H1 (cell line): ENCODE measurements around the gene GNB5. TPM values are rescaled to one million over a fixed set of nuclear protein-coding genes. Genes with fewer than 3 reads are reported as not detected.

Experiments
- CBX5 ChIP-seq: fragments of 300-800, 300-1000 bp; sonication (generic); IDR thresholded peaks from 2 replicates; pipeline ENCODE4 v1.7.1; 2016; ENCODE audit warnings: antibody characterized with exemption, low read length, low read depth
- CTCF ChIP-seq, 3 experiments: IDR thresholded peaks; 1 replicate in 2 of 3; 2 replicates in 1 of 3; pipeline versions ENCODE4 v1.5.1 to v1.6.1; 2011; ENCODE audit warnings: low read length in 3 of 3, mild to moderate bottlenecking in 3 of 3, inconsistent platforms in 2 of 3, low read depth in 1 of 3, moderate library complexity in 1 of 3; ENCODE audit not compliant: insufficient read depth in 1 of 3; ENCODE audit errors: control extremely low read depth in 1 of 3
- HDAC2 ChIP-seq, 2 experiments: fragments of 300-600 bp in 1 of 2; sonication (generic) in 1 of 2; IDR thresholded peaks; 2 replicates each; pipeline ENCODE4 v1.6.1; 2011 to 2012; ENCODE audit warnings: low read depth in 2 of 2, low read length in 2 of 2, mild to moderate bottlenecking in 2 of 2, moderate library complexity in 2 of 2, borderline replicate concordance in 1 of 2, inconsistent platforms in 1 of 2
- polyA plus RNA-seq, 7 experiments: library from polyadenylated mRNA; depleted of rRNA in 3 of 7; stranded (reverse) in 5 of 7; unstranded in 2 of 7; fragments of >200 nt in 5 of 7; fragments of 200-250 nt in 2 of 7; gene quantifications; 1 replicate in 5 of 7; 2 replicates in 1 of 7; 4 replicates in 1 of 7; pipeline versions ENCODE4 v1.2.1 to v1.2.3, GENCODE V29; 2011 to 2013; ENCODE audit warnings: missing spikeins in 2 of 7, mixed read lengths in 2 of 7
- total RNA-seq: library from RNA; stranded (reverse); fragmentation: NEBNext Ultra II Directional; extraction: Animal tissue kit (Norgen Biotek cat#: 25700); gene quantifications from 2 replicates; pipeline ENCODE4 v1.2.1, GENCODE V29; 2021

GNB5 gene
- total and polyA plus RNA-seq, 2 of the 8 experiments (the other 6 are each of a cell fraction or from before 2014, with no cell fraction given) = 21.7 to 42.5 TPM

- TF ChIP-seq CTCF (IDR thresholded peaks at IDR 0.05; ENCODE audit: control extremely low read depth in 1 of 3, insufficient read depth in 1 of 3, low read depth in 1 of 3, low read length in 3 of 3) = no peak
- TF ChIP-seq CBX5 = no peak
- TF ChIP-seq HDAC2 (IDR thresholded peaks at IDR 0.05; ENCODE audit: borderline replicate concordance in 1 of 2, low read depth in 2 of 2, low read length in 2 of 2) = no peak
Observed at GRCh38 chr15:52154896-52155865, 36.0 kb downstream of the GNB5 start (continued).
